A172 (cell line): Measurements from ENCODE around the gene METTL2B. TPM values are rescaled to one million over a fixed set of nuclear protein-coding genes. Genes with fewer than 3 reads are reported as not detected.
"Not testable (repeated sequence)": the region's sequence is repeated elsewhere in the genome, so short reads cannot be mapped to it uniquely, and the experiment has no call there.

Source experiments
- DNase-seq: peaks from one replicate; pipeline ENCODE4 v3.0.0-alpha.2; 2015; ENCODE audit warnings: low spot score
- total RNA-seq: library from RNA; depleted of rRNA; stranded (reverse); fragments of >200 nt; shearing (Covaris generic); gene quantifications from 2 replicates; pipeline ENCODE4 v1.2.3, GENCODE V29; 2014; rRNA removed

METTL2B gene
- total RNA-seq, 1 experiment from 2014 or later = 37.6 TPM

DNA sequence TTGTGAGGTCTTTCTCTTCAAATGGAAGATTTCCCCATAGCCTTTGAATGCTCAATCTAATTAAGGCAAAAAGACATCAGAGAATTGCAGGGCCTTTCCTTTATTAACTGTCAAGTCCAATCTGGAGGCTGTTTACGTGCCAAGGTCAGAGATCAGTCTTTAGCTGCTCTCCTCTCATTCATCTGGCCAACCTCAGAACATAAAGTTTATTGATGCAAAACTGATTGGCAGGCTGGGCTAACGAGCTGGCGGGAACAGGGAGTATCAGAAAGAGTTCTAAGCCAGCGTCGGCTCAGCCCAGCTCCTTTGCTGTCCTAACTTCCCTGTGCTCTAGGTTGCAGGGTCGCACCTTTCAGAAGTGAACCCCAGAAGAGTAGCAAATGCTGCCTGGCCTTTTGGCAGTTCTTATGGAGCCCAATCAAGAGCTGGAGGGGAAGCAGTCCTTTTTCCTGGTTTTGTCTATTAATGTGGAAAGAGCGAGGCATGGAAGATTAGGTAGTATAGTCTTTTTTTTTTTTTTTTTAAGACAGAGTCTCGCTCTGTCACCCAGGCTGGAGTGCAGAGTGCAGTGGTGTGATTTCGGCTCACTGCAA is 47.5 kb downstream of the METTL2B start:
- DNase-seq = not testable (repeated sequence)

DNA sequence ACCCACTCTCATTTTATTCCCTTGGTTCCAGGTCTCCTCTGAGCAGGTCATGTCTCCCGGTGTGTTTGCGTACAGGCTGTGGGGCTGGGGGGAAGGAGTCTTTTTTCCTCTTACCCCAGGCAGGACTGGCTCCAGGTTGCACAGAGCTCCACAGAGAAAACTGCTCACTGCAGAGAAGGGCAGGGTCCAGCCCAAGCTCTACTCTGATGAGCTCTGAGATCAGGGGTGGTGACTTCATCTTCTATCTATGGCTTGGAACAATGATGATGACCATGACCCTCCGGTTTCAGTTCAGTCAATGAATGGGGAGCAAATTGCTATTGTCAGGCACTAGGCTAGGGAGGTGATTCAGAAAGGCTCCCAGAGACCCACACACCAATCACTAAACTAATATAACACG is 49.0 kb downstream of the METTL2B start:
- DNase-seq = not testable (repeated sequence)

DNA sequence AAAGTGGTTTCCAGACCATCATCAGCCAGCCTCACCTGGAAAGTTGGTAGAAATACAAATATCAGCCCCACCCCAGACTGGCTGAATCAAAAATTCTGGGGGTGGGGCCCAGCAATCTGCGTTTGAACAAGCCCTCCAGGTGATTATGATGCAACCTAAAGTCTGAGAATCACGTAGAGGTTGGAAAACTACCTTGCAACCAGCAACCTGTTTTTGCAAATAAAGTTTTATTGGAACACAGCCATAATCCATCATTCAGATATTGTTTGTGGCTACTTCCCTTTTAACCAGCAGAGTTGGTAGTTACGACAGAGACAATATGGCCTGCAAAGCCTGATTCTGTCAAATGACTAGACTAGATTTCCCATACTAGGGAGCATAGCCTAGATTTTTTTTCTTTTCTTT is 49.5 kb downstream of the METTL2B start:
- DNase-seq = not testable (repeated sequence)

DNA sequence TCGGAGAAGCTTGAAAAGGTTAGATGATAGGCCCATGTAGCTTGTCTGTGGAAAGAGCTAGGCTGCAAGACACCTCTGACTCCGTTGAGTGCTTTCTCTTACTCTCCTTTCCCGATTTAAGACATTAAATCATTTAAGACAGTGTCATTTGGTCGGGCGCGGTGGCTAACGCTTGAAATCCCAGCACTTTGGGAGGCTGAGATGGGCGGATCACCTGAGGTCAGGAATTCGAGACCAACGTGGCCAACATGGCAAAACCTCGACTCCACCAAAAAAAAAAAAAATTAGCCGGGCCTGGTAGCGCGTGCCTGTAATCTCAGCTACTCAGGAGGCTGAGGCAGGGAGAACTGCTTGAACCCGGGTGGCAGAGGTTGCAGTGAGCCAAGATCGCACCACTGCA is 52.6 kb downstream of the METTL2B start:
- not testable (repeated sequence) for DNase-seq

DNA sequence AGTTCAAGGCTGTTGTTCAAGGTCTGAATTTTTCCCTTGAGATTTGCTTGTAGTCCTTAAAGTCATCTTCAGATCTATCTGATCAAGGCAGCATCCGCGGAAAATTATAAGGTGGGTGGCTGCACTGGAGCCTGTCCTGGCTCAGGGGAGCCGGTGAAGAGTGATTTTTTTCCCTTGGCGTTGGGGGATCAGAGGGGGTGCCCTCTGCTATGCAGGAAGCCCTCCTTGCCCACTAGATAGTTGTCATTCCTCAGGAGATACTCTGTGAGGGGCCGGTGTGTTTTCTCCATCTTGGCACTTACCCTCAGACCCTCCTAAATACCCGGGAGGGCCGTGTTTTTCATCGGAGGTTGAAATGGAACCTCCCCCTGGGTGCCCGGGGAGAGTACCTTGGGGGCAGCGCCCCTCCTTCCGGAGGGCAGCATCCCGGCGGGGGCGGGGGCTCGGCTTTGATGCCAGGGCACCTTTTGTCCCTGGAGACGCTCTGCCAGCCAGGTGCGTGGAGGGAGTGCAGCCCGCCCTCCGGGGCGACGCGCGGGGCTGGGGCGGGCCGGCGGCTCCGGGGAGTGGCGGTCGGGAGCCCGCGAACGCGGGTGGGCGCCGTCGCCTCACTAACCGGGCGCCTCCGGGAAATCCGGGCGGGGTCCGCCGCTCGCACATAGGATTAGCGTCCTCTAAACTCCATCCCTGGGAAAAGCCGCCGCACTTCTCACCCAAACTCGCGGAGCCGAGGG is 53.7 kb downstream of the METTL2B start:
- DNase-seq = not testable (repeated sequence)

DNA sequence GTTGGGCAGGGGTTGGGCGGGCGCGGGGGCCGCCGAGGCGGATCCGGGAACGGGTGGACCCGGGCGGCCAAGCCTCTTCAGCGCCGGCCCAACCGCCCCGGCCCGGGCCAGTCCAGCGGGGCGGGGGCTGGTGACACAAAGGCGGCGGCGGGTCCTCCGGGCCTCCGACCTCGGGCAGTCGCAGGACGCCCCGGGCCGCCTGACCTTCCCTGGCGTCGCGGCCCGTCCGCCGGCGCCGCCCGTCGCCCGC is 54.2 kb downstream of the METTL2B start:
- DNase-seq = no peak

DNA sequence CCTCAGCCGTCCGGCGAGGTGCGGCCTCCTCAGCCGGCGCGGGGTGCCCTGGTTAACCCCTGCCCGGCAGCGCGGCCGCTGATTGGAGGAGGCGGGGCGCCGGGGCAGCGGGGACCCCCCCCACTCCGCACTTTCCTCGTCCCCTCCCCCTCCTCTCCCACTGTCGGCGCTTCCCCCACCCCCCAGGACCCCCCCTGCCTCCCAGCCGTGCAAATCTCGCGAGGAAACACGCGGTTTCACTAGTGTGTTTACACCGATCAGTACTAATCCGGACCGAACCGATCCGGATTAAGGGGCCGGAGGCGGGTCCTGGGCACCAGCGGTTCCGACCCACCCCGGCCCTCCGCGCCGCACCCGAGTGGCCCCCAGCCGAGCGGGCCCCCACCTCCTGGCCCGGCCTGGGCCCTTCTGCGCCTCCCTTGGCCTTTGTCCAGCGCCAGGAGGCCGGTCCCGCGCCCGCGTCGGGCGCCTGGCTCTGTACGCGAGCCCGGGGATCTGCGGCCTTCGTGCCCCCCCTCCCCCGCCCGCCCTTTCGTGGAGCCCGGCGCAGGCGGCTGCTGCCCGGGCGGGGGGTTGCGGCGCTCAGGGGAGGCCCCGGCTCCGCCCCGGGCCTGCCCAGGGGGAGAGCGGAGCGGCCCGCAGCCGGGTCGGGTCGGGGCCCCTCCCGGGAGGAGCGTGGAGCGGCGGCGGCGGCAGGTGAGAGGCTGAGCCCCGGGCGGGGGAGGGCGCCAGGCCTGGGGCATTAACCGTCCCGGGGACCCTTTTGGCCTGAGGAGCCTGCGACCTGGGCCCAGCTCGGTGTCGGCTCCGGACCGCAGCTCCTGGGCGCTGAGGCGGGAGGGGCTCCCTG is 54.8 kb downstream of the METTL2B start:
- peak; percentile 65 for DNase-seq

DNA sequence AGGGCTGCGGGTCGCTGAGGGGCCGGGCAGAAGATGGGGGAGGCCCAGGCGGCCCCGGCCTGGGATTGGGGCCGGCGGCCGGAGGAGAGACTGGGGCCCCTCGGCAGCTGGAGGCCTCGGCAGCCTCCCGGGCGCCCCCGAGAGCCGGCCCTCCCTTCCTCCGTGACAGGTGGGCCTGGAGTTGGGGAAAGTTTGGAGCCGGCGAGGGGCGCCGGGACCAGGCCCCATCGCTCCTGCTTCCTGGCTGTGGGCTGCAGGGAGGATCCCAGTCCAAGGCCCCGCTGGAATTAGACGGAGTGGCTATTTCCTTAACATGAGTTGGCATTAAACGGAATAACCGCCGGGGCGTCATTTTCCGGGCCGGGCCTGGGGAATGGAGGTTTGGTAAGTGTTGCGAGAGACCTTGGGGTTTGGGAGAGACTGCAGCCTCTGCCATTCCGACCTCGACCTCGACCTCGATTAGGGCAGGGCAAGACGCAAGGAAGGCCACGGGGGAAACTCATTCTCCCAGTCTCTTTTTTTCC is 55.5 kb downstream of the METTL2B start:
- peak; percentile 2 for DNase-seq

DNA sequence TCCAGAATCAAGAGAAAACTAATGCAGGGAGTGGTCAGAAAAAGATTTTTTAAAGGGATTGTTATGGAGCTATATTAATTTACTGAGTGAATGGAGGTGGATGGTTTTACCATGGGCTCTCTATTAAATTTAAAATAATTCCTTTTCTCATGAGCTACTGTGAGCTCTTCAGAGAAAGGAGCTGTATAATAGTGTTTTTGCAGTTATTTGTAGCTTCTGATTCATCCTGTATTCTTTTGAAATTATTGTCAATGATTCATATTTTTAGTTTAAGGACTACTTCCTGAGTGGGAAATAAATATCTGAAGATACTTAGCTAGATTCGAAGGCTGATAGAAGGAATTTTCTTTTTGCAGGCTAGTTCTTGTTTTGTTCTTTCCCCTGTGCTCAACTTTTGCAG is 56.4 kb downstream of the METTL2B start:
- not testable (repeated sequence) for DNase-seq

DNA sequence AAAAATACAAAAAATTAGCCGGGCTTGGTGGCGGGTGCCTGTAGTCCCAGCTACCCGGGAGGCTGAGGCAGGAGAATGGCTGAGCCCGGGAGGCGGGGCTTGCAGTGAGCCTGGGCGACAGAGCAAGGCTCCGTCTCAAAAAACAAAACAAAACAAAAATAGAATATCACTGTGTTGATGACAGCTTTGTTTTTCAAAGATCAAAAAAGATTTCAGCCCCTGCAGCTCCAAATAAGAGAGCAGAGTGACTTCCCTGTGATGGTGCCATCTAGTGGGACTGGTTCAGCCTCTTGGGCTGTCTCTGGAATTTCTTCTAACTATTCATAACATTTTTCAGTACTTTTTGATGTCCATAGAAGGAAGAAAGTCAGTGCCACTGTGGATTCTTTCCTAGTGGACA is 60.9 kb downstream of the METTL2B start:
- DNase-seq = not testable (repeated sequence)

DNA sequence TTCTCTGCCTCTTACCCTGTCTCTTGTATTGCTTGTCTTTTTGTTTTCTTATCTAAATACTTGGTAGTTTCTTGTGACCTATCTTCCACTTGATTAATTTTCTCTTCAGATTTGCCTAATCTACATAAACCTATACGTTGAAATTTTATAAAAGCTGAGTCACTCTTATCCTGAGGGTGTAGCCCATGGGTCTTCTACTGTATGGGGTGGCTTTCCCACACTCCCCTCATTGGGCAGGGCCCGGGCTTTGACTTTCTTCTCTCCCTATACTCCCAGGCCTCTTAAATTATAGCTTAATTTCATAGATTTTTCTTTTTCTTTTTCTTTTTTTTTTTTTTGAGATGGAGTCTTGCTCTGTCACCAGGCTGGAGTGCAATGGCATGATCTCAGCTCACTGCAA is 66.0 kb downstream of the METTL2B start:
- not testable (repeated sequence) for DNase-seq

DNA sequence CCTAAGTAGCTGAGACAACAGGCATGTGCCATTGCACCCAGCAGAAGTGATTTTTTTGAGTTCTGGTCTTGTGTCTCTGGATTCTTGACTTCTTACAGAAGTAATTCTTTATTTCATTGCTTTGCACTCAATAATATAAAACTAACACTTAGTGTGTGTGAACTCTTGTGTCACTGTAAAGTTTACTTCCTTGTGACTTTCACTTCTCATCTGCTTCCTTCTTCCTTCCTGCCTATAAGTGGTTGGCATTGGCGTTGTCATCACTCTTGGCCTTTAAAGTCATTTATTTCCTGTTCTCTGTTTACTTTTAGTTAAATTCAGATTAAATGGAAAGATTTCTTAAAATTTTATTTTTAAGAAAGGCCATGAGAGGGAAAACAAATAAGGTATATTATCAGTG is 66.8 kb downstream of the METTL2B start:
- DNase-seq = not testable (repeated sequence)

DNA sequence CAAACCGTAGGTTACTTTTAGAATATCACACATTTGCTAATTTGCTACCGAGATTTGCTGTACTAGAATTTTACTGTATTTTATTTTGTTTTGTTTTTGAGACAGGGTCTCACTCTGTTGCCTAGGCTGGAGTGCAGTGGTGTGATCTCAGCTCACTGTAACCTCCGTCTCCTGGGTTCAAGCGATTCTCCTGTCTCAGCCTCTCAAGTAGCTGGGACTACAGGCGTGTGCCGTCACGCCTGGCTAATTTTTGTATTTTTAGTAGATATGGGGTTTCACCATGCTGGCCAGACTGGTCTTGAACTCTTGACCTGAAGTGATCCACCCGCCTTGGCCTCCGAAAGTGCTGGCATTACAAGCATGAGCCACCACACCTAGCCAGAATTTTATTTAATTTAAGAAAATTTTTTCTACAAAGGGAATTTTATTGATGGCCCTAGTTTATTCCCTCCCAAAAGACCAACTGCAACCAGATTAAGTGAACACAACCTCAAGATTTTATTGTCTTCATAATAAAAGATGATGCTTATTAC is 69.8 kb downstream of the METTL2B start:
- not testable (repeated sequence) for DNase-seq

DNA sequence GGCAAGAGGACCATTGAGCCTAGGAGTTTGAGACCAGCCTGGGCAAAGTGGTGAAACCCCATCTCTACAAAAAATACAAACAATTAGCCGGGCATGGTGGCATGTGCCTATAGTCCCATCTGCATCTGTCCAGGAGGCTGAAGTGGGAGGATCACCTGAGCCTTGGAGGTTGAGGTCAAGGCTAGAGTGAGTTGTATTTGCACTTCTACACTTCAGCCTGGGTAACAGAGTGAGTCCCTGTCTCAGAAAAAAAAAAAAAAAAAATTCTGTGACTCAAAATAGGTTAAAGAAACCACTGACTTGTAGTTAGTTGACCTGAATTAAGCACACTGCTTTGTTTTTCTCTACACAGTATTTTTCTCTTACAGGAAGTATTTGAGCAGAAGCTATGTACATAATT is 74.4 kb downstream of the METTL2B start:
- no peak for DNase-seq

DNA sequence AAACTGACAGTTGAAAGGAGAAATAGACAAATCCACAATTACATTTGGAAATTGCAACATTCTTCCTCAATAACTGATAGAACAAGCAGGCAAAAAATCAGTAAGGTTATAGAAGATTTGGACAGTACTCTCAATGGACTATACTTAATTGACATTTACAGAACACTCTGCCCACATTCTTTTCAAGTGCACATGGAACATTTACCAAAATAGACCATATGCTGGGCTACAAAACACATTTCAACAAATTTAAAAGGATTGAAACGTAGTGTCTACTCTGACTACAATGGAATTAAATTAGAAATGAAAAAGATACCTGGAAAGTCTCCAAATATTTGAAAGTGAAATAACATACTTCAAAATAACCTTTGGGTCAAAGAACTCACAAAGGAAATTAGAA is 77.8 kb downstream of the METTL2B start:
- not testable (repeated sequence) for DNase-seq

Other genes with a start within 250 kb of the METTL2B start
- not detected in 2 replicates for gene LEP, start 235.5 kb upstream of the METTL2B start, total RNA-seq
- gene RBM28, start 132.8 kb upstream of the METTL2B start, total RNA-seq = 15.8 and 19.3 TPM in 2 replicates
- 0.10 and 1.6 TPM in 2 replicates for gene PRRT4, start 115.1 kb upstream of the METTL2B start, total RNA-seq
- gene IMPDH1, start 66.8 kb upstream of the METTL2B start, total RNA-seq = 77.8 and 78.1 TPM in 2 replicates
- gene HILPDA, start 20.9 kb upstream of the METTL2B start, total RNA-seq = 9.3 and 18.2 TPM in 2 replicates
- not detected in 2 replicates for gene GARIN1A, start 195.5 kb downstream of the METTL2B start, total RNA-seq